ENCODE data around the gene ZNF80. TPM values are rescaled to one million over a fixed set of nuclear protein-coding genes. Genes with fewer than 3 reads are reported as not detected.

ZNF80 gene
- polyA plus RNA-seq, 1 donor from 2014 or later, result not detected

GRCh38 chr3:114213627-114214541, 23.5 kb downstream of the ZNF80 start:
- no peak overlapping the region for H3K27ac Mint-ChIP-seq
- no peaks in the 10 kb centered on the region for H3K27me3 Mint-ChIP-seq

GRCh38 chr3:114213292-114213626, 24.1 kb downstream of the ZNF80 start:
- Mint-ChIP-seq H3K27me3 (no peaks in the 10 kb centered on the region), H3K9me3 (no peaks in the 10 kb centered on the region), H3K4me1 (peaks cover 0 to 20% (median 18%) of the 10 kb centered on the region in 3 donors), H3K27ac (no peak overlapping the region), H3K4me3 (no peak overlapping the region), H3K36me3 (no peaks in the 10 kb centered on the region)

More at GRCh38 chr3:114213627-114214541, 23.5 kb downstream of the ZNF80 start:
- H3K9me3 Mint-ChIP-seq, result no peaks in the 10 kb centered on the region
- H3K4me1 Mint-ChIP-seq, result peaks cover 2 to 22% (median 22%) of the 10 kb centered on the region in 3 donors
- no peak overlapping the region for H3K4me3 Mint-ChIP-seq
- H3K36me3 Mint-ChIP-seq, result no peaks in the 10 kb centered on the region

- Mint-ChIP-seq H3K27ac (no peak overlapping the region), H3K36me3 (no peaks in the 10 kb centered on the region), H3K9me3 (no peaks in the 10 kb centered on the region), H3K4me1 (peaks cover 3 to 21% (median 20%) of the 10 kb centered on the region in 3 donors), H3K27me3 (no peaks in the 10 kb centered on the region), H3K4me3 (peak overlapping the region in 1 of 4 donors; percentile 27)
Observed at GRCh38 chr3:114212646-114213045, 24.7 kb downstream of the ZNF80 start.

- no peaks in the 10 kb centered on the region for H3K36me3 Mint-ChIP-seq
- no peak overlapping the region for H3K27ac Mint-ChIP-seq
- H3K27me3 Mint-ChIP-seq, result no peaks in the 10 kb centered on the region
- no peaks in the 10 kb centered on the region for H3K9me3 Mint-ChIP-seq
- peaks cover 5 to 16% (median 11%) of the 10 kb centered on the region in 3 donors for H3K4me1 Mint-ChIP-seq
- no peak overlapping the region for H3K4me3 Mint-ChIP-seq
Observed at GRCh38 chr3:114207768-114208167, 29.6 kb downstream of the ZNF80 start.

GRCh38 chr3:114206342-114206741, 31.0 kb downstream of the ZNF80 start:
- H3K27ac Mint-ChIP-seq, result no peak overlapping the region
- peaks cover 5 to 12% (median 6%) of the 10 kb centered on the region in 3 donors for H3K4me1 Mint-ChIP-seq
- H3K9me3 Mint-ChIP-seq, result no peaks in the 10 kb centered on the region
- no peaks in the 10 kb centered on the region for H3K27me3 Mint-ChIP-seq
- H3K4me3 Mint-ChIP-seq, result no peak overlapping the region
- no peaks in the 10 kb centered on the region for H3K36me3 Mint-ChIP-seq

- no peaks in the 10 kb centered on the region for H3K36me3 Mint-ChIP-seq
Observed at GRCh38 chr3:114205541-114205940, 31.8 kb downstream of the ZNF80 start.

GRCh38 chr3:114194750-114195149, 42.6 kb downstream of the ZNF80 start:
- no peaks in the 10 kb centered on the region for H3K9me3 Mint-ChIP-seq
- no peak overlapping the region for H3K27ac Mint-ChIP-seq
- no peaks in the 10 kb centered on the region for H3K27me3 Mint-ChIP-seq
- no peak overlapping the region for H3K4me3 Mint-ChIP-seq
- no peaks in the 10 kb centered on the region for H3K4me1 Mint-ChIP-seq
- no peaks in the 10 kb centered on the region for H3K36me3 Mint-ChIP-seq

More at GRCh38 chr3:114205541-114205940, 31.8 kb downstream of the ZNF80 start:
- Mint-ChIP-seq H3K4me1 (peaks cover 5 to 12% (median 6%) of the 10 kb centered on the region in 3 donors), H3K9me3 (no peaks in the 10 kb centered on the region), H3K4me3 (no peak overlapping the region), H3K27me3 (no peaks in the 10 kb centered on the region), H3K27ac (no peak overlapping the region)

- Mint-ChIP-seq H3K27me3 (no peaks in the 10 kb centered on the region), H3K27ac (no peak overlapping the region), H3K4me1 (no peaks in the 10 kb centered on the region), H3K4me3 (no peak overlapping the region), H3K9me3 (no peaks in the 10 kb centered on the region), H3K36me3 (no peaks in the 10 kb centered on the region)
Observed at GRCh38 chr3:114192136-114192535, 45.2 kb downstream of the ZNF80 start.

GRCh38 chr3:114186501-114186900, 50.9 kb downstream of the ZNF80 start:
- Mint-ChIP-seq H3K9me3 (peaks cover 3 to 12% (median 6%) of the 10 kb centered on the region in 3 donors), H3K27me3 (no peaks in the 10 kb centered on the region), H3K4me3 (no peak overlapping the region), H3K4me1 (no peaks in the 10 kb centered on the region), H3K36me3 (peaks cover 3% of the 10 kb centered on the region), H3K27ac (no peak overlapping the region)

Other genes starting within 250 kb of the ZNF80 start
- 13.3 TPM for gene CCDC191, start 181.1 kb downstream of the ZNF80 start, polyA plus RNA-seq
- 25.4 TPM for gene QTRT2, start 180.8 kb downstream of the ZNF80 start, polyA plus RNA-seq
- gene DRD3, start 58.5 kb downstream of the ZNF80 start, polyA plus RNA-seq, result not detected
- 0.86 TPM for gene TIGIT, start 56.5 kb upstream of the ZNF80 start, polyA plus RNA-seq